ENCODE results near the gene A3GALT2. TPM values are rescaled to one million over a fixed set of nuclear protein-coding genes. Genes with fewer than 3 reads are reported as not detected.

Gene A3GALT2
- total RNA-seq, 1 donor = not detected

DNA sequence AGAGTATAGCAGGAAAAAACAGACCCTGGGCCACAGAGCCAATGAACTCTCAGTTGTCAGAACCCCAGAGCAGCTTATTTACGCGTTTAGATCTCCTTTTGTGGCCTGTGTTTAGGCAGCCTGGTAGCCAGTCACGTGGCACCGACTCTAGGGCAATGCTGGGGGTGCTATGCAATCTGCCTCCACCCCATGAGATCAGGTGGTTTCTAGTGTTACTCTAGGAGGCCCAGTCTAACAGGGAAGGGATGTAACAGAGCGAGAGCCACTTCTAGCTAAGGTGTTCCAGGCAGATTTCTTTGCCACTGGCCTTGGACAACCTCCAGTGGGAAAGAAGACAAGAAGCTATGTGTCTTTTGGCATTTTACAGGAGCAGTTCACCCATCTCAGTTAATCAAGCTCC is 12.0 kb upstream of the A3GALT2 start:
- DNase-seq (ENCODE audit: low read depth in 2 of 3, low spot score in 2 of 3) = no peak

DNA sequence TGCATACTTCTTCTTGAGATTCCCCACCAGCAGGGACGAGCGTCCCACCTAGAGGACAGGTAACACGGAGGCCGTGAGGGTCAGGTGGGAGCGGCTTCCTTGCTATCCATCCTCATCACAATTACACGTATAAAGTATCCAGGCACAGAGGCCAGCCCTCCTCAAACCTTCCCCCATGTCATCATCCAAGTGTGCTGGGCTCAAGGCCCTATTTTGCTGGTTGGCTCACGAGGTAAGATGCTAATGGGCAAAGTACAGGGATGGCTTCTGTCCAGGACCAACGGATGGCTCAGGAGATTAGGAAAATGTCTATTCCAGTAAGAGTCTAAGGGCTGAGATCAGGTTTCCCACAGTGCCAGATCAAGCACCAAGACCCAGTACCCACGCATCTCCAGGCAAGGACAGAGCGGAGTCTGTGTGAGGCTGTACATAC is 11.5 kb upstream of the A3GALT2 start:
- DNase-seq (ENCODE audit: low read depth in 2 of 3, low spot score in 2 of 3) = no peak

DNA sequence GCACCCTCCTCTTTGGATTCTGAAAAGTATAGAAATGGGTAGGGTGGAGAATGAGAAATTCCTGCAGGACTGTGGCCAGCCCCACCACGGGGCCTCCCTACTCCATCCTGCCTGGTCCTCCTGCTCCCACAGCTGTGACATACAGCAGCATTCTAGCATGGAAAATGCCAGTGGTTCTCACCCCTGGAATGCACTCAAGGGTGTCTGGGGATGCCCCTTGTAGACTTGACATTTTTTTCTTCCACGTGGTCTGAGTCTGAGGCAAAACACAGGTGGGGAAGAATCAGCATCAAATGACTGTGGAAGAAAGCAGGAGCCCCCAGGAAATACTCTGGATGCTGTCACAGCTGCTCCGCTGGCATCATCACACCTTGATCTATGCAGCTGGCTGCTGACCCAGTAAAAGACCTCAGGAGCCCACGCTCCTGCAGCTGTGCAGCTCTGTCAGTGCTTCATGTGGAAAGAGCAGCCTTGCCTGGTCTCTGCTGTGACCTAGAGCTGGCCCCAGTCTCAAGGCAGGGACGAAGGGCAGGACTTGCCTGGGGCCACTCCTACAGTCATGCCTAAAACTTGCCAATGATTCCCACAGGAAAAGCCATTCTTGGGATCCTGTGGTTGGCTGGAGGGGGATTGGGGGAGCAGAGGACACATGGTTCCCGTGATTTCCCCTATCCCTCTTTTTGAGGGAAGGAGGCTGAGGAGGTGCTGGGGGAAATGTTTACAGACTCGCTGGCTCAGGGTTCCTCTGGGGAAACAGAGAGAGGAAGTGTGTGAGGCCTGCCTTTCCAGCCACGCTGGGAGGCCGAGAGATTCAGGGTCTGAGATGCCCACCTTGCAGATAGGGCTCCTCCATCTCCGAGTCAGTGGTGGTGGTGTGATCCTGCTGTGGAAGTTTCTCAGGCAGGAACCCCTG is 10.8 kb upstream of the A3GALT2 start:
- DNase-seq (ENCODE audit: low read depth in 2 of 3, low spot score in 2 of 3) = no peak

DNA sequence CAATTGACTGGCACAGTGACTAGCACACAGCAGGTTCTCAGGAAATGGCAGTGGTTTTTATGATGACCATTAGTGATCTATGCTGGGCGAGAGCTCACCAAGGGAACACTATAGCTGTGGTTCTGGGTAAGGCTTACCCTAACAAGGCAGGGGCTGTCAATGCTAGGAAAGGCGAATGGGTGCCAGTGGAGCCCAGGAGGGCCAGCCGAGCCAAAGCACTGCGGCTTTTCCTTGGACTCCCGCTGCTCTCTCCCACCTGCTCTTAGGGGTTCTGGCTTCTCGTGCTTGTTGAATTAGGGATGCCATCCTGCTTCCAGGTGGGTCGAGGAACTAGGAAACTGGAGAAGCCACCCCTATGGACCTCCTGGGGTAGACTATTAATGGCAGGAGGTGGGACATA is 10.0 kb upstream of the A3GALT2 start:
- no peak for DNase-seq (ENCODE audit: low read depth in 2 of 3, low spot score in 2 of 3)

DNA sequence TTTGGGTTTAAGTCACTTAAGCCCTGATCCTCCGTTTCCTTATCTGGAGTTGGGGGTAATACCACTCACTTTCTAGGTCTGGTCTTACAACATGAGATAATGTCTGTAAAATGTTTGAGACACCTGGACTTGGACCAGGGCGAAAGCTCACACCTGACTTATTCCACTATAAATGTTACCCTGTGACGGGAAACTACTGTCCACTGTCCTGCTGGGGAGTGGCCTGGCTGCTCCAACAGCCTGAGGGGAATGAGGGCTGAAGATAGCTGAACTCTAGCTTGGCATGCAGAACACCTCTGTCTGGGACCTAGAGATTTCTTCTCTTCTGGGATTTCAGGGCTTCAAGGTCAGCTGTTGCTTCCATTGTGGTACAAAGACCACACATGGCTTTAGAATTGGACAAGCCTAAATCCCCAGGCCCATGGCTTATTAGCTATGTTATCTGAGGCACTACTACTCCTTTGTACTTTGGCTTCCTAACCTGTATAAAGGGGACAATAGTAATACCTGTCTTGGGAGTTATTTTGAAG is 9.5 kb upstream of the A3GALT2 start:
- no peak for DNase-seq (ENCODE audit: low read depth in 2 of 3, low spot score in 2 of 3)

DNA sequence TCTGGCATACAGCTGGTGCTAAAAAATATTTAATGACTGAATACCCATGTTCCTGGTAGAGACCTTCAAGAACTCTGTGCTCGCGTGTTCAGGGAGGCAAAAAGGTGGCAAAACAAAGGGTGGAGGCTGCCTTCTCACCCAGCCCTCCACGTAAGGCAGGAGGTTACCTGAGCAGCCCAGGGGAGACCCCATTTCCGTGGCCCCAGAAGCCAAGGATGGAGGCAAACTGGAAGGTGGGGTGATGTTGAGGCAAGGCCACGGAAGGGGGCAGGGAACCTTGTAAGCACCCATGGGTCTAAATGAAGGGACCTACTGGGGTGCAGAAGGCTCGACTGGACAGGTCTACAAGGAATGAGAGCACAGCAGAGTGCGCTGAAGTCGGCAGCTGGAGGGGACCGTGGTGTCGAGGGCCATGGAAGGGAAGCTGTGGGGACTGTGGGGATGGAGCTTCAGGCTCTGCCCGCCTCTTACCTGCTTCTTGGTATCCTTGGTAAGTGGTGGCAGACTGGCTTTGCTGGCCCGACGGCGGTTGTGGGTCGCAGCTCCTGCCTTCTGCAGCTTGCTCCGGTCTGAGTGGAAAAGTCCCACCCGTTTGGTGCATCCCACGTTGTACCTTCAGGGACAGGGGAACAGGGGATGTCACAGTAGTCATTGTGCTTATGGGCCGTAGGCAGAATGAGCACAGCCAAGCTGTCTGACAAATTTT is 8.9 kb upstream of the A3GALT2 start:
- DNase-seq (ENCODE audit: low read depth in 2 of 3, low spot score in 2 of 3) = no peak

DNA sequence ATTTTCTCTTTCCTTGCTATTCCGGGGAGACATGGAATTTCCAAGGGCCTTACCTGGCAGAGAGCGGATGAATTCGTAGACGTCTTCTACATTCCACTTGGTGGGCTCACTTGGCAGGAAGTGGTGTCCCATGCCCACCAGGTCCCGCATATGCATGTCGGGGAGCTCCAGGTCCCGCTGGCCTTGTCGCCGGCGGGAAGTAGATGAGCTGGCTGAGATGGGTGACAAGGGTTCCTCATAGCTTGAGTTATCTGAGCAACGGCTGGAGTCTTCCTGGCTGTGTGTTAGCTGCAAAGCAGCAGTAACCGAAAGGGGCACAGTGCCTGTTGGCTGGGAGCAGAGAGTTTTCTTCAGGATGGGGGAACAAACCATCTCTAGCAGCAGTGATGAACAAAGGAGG is 7.9 kb upstream of the A3GALT2 start:
- DNase-seq (ENCODE audit: low read depth in 2 of 3, low spot score in 2 of 3) = no peak

DNA sequence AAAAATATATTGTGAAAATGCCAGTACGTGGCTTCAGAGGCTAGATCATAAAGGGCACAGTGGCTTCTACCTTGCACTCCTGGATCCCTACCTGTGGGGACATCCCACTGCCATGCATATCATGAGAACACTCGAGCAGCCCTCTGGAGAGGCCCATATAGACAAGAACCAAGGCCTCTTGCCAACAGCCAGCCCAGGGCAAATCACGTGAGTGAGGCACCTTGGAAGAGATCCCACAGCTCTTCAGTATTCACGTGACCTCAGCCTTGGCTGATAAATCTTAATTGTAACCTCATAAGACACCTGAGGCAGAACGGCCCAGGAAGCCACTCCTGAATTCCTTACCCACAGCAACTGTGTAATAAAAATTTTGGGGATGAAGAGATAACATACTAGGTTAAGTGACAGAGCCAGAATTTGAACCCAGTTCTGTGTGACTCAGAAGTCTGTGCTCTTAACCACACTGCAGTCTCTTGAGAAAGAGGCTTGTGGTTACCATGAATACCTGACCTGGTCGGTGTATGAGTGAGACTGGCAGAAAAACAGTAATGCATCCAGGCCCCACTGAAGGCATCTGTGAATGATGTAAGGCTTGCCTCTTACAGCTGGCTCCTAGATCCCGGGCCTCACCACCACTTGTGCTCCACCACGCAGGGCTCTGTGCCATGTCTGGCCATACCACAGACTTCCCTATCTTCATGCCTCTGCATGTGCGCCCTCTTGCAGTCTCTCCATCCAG is 6.9 kb upstream of the A3GALT2 start:
- no peak for DNase-seq (ENCODE audit: low read depth in 2 of 3, low spot score in 2 of 3)

DNA sequence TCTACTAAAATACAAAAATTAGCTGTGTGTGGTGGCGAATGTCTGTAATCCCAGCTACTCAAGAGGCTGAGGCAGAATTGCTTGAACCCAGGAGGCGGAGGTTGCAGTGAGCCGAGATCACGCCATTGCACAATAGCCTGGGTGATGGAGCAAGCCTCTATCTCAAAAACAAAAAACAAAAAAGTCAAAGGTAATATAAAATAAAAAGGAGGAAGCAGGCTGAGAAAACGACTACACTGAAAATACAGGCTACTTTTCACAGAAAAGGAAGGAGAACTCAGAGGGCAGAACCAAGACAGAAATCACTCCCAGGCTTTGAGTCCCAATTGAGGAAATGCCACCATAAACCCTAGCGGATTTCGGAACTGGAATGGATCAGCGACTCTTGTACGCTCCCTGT is 5.9 kb upstream of the A3GALT2 start:
- DNase-seq (ENCODE audit: low read depth in 2 of 3, low spot score in 2 of 3) = no peak

DNA sequence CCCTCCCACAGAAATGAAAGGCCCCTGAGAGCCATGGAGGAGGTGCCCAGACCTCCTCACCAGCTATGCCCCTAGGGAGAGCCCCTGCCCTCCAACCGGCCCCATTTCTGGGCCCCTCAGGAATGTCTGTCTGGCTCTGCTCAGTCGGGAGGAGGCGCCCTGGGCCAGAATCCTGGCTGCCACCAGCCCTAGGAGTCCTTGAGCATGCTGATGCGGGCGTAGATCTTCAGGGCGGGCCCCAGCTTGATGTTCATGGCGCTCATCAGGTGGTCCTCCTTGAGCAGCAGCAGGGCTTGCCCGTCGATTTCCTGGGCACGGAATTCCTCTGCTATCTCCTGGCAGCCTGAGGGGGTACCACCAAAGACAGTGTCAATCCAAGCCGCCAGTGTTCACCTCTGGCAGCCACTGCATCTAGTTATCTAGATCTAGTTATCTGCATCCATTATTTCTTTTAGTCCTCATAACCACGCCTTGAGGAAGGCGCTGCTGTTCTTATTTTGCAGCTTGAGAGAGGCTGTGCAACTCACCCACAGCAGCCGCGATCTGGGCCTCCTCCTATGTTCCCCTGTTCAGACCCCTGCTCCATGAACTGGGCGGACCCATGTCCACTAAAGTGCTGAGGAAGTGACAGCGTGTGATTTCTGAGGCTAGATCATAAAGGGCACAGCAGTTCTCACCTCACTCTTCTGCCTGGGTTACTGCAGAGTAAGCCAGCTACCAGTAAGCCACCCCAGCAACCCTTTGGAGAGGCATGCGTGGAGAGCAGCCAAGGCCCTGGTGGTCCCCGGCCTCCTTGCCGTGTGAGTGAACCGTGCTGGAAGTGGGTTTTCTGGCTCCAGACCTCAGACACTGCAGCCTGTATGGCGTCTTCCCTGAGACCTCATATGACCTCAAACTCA is 4.0 kb upstream of the A3GALT2 start:
- DNase-seq (ENCODE audit: low read depth in 2 of 3, low spot score in 2 of 3) = no peak

DNA sequence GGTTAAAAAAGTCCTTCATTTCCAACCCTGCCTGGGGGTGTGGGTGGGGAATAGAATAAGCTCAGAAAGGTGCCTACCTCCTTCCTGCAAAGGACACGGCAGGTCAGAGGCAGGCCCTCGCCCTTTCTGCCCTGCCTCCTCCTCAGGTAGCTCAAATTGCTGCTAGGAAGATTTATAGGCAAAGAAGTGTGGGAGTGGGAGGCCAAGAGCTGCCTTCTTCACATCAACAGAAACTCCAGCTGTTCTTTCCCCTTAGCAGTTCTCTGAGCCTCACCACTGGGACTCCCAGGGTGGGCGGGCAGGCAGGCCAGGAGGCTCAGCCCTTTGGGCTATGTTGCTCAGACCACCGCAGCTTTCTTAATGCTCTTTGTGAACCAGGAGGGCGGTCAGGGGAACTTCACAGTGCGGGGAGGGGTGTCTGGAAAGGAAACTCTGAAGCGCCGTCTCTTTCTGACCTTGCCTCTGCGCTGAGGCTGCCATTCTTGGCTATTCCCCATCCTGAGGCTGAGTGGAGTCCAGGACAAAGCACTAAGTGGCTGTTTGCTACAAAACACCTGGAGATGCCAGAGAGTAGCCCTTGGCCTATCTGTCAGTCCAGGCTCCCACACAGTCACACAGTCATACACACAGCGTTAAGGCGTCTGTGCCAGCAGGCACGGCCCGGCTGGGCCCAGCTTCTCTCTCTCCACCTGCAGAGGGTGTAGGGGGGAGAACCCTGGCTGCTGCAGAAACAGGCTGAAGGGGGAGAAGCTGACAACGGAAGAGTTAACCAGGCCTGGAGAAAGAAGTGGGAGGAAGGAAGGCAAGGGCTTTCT is 3.0 kb upstream of the A3GALT2 start:
- DNase-seq (ENCODE audit: low read depth in 2 of 3, low spot score in 2 of 3) = no peak

DNA sequence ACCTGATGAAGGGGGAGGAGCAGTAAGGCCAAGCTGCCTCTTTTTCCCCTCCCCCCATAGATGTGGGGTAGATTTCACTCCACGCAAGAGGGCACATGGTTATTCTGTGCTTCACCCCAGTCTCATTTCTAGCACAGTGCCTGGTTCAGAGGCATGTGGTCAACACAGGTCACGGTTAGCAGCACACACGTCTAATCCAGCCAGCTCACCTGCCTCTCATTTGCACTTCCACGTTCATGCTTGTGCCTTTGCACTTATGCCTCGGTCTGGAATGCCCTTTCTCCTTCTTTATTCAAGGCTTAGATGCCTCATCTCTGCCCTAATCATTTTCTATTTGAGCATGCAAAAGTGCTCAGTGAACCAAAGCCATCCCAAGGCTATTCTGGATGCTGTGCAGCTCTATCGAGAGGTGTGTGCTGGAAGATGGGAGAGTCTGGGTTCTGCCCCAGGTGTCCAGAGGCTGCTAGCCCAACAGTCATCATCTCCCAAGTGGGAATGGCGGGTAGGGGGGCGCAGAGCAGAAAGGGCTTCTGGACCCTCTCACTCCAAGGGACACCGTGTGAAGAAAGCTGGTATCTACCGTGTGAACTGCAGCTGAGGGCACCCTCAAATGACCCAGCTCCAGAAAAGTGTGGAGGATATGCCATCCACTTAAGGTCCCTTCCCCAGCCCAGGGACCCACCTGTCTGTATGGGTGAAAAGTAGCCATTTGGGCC is 2.1 kb upstream of the A3GALT2 start:
- no peak for DNase-seq (ENCODE audit: low read depth in 2 of 3, low spot score in 2 of 3)

DNA sequence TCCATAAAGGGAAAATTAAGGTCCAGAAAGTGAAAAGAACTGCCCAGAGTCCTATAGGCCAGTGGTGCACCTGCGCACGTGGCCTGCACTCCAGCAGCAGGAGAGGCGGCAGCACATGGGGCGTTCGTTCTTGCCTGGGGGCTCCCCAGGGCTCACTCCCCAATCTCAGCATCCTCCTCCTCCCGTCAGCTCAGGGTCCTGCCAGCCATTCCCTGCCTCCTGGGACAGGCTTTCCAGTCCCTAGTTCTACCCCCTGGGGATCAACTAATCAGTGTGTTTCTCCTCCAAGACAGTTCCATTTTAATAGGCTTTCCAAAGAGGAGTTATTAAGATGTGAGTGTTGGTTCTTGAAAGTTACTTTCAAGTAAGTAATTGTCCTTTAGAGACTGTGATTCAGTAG is 1.2 kb upstream of the A3GALT2 start:
- DNase-seq (ENCODE audit: low read depth in 2 of 3, low spot score in 2 of 3) = no peak

DNA sequence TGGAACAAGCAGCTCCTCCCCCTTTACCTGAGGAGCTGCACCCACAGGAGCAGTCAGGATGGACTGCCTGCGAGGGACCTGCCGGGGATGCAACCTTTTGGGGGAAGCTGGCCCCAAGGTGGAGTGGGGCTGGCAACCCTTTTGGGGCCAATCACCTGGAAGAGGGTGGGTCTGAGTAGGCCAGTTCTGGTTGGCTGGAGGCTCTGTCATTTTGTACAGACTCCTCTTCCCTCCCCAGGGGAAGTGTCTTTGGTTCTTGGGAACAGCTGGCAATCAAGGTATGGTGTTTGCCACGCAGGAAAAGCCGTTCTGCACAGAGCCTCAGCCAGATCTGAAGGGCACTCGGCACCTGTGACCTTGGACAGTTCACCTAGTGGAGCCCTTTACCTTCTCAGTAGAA is 280 bp upstream of the A3GALT2 start:
- no peak for DNase-seq (ENCODE audit: low read depth in 2 of 3, low spot score in 2 of 3)

DNA sequence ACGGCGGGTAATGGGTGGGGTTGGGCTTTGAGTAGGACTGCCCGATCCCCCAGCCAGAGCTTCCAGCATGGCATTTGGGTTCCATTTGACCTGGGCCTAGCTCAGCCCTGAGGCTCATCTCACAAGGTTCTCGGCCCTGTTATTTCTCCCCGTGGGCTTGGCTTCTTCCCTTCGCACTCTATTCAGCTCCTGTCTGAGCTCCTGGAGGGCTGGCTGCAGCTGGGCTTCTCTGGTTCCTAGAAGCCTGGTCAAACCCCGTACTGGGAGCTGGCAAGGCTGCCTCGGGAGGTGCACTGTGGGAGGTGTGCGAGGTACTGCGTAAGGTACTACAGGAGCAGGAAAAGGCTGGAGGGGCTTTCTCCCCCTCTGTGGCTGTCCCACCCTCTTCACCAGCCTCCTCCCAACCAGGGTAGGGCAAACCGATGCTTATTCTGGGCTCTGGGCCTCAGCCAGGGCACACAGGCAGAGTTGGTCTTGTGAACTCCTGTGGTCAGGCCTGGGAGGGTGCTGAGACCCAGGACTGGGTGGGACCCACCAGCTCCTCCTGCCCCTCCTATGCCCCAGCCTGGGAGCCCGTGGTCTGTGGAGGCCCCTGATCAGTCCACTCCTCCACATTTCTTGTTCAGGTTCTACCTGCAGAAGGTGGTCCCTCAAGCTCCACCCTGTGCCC is 814 bp downstream of the A3GALT2 start:
- no peak for DNase-seq (ENCODE audit: low read depth in 2 of 3, low spot score in 2 of 3)

DNA sequence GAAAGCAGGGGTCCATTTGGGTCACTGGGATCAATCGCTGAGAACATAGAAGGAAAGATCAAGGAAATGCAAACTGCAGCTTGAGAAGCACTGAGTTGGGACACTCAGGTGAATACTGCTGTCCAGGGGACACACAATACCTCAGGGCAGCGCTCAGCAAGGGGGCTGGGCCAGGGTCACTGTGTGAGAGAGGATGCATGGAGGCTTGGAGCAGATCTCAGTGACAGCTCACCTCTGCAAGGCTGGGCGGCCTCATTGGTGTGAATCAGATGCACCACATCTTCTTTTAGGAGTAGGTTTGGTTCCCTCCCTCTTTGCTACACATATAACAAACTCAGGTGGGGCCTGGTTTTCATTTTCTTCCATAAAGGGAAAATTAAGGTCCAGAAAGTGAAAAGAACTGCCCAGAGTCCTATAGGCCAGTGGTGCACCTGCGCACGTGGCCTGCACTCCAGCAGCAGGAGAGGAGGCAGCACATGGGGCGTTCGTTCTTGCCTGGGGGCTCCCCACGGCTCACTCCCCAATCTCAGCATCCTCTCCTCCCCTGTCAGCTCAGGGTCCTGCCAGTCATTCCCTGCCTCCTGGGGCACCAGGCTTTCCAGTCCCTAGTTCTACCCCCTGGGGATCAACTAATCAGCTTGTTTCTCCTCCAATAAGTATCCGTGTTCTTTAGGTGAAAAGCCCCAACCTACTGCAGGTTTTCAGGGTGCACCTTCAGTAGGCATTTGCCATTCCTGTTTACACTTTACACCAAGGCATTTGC is 1.5 kb downstream of the A3GALT2 start:
- no peak for DNase-seq (ENCODE audit: low read depth in 2 of 3, low spot score in 2 of 3)

DNA sequence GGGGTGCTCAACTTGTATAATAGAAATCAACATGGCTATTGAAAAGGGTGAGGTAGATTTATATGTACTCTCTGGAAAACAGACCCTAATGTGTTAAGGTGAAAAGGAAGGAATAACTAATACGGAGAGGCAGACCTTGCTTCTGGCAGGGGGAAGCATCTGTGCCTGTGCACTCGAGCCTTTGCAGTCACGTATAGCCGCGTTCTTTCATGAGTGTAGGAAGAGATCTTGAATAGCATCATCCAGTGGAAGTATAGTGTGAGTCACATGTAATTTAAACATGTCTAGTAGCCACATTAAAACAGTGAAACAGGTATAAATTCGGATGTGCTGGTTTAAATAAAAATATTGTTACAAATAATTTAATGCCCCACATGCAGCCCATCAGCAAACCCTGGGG is 3.0 kb downstream of the A3GALT2 start:
- no peak for DNase-seq (ENCODE audit: low read depth in 2 of 3, low spot score in 2 of 3)
